D341Med (cell line): ENCODE data around the gene LRRK1.

Experiments
- DNase-seq: peaks from one replicate; pipeline ENCODE4 v3.0.0; 2012; ENCODE audit warnings: low spot score

LRRK1 gene

DNA sequence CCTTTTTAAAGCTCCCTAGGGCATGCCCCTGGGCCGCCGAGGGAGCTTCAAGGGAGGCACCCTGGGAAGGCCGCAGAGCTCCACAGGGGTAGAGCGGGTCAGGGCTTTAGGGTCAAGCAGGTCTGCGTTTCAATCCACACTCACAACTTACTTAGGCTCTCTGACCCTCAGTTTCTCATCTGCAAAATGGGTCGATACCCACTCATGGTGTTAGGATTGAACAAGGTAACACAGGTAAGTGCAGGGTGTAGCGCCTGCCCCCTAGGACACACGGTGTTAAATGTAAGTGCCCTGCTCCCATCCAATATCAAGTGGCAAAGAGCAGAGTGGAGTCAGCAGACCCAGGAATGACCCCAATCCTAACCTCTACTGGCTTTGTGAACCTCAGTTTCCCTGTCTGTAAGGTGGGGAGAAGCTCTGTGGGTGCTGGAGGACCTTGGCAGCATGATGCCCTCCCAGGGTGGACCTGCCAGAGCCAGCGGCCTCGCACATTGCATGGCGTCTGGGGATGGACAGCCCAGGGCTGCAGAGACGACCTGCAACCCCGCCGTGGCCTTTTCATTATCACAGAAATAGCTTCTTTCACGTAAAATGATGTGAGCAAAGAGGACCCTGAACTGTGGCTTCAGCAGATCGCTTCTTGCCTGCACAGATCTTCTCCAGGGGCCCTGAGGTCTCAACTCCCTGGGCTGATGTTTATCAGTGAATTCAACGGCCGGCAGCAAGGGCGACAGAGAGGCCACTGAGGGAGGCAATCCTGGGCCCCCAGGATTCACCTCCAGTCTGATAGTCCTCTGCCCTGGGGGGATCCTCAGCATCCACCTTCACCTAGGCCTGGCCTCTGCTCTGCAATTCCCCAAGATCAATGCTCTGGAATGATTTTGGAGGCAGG is 194.2 kb downstream of the LRRK1 start:
- DNase-seq: no peak

DNA sequence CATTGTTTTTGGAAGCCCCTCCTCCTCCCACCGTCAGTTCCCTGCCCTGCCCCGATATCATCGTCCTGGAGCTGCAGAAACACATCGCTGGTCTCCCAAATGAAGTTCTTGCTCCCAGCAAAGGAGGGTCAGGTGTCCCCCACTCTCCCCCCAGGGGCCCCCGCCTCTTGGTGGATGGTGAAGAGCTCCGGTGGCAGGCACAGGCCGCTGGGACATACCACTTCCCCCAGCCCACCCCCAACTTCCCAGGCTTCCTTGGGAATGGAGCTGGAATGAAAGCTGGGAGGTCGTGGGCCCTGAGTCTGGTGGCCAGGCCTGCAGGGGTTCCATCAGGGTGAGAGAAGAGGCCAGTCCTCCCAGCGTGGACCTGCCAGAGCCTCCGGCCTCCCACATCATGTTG is 195.0 kb downstream of the LRRK1 start:
- no peak for DNase-seq

DNA sequence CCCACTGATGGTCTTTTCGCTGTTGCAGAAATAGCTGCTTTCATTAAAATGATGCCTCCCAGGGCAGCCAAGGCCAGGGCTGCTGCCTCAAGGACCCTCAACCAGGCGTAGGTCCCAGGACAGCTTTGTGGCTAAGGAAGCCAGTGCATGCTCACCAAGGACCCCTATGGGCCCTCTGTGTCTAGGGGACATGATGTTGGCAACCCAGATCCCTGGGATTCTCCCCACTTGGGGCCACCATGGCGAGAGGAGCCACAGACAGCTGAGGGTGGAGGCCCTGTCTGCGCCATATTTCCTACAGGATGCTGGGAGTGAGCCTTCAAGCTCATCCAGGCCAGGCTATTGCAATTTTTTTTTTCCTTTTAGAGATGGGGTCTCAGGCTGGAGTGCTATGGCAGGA is 195.5 kb downstream of the LRRK1 start:
- DNase-seq: no peak

DNA sequence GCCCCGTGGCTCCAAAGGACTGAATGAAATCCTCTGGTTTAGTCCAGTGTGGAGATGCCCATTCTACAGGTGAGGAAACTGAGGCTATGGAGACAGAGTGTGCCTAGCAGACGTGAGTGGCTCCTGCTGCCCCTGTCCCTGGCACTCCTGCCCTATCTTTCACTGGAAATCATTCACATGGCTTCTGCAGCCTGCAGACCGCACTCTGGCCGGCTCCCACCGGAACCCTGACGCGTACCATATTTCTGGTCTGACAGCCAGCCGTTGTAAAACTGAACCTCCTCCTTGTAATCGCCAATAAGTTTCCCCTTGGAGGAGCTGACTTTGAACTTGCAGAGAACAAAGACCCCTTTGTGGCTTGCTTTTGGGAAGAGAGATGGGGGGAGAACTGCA is 196.2 kb downstream of the LRRK1 start:
- DNase-seq: no peak

DNA sequence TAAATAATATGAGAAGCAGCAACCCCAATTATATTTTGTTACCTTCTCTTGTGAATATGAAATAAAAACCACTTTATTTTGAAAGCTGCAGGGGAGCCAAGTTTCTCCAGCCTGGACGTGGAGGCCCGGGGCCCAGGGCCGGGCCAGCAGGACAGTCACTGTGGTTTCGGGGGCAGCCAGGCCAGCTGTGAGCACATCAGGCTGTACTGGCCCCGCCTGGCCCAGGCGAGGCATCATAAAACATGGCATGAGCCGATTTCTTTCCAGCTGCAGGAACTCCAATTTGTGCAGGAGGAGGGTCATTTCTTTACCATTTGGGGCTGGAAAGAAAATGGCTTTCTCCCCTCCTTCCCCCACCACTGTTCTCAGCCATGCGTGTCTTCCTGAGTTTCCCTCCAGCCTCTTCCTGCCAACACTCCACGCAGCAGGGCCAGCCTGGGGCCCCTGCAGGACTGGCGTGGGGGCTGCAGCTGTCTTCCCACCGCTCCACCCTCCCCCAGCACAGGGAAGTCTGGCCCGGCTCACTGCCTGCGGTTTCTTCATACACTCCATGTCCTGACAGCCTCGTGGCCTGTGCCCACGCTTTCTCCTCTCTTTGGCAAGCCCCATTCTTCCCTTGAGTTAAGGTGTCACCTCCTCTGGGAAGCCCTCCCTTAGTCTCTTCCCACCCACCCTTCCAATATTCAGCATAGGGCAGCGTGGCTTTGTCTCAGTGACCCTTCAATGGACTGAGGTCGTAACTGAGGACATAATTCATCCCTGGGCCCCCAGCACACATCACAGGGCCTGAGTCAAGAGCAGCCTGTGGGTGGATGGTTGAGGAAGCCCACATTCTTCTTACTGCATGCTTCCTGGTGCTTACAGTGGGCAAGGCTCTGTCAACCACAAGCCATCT is 196.9 kb downstream of the LRRK1 start:
- no peak for DNase-seq

DNA sequence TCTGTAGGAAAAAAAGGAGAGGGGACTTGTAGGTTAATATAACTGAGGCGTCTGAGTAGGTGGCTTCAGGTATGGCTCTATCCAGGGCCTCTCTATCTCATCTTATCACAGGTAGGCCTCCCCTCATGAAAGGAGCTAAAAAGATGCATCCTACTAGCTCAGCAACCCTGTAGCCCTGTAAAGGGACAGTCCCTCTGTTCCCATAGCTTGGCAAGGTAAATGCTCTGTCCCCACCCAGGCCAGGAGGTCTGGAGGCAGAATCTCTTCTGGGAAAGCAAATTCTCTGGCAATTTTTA is 197.5 kb downstream of the LRRK1 start:
- no peak for DNase-seq

DNA sequence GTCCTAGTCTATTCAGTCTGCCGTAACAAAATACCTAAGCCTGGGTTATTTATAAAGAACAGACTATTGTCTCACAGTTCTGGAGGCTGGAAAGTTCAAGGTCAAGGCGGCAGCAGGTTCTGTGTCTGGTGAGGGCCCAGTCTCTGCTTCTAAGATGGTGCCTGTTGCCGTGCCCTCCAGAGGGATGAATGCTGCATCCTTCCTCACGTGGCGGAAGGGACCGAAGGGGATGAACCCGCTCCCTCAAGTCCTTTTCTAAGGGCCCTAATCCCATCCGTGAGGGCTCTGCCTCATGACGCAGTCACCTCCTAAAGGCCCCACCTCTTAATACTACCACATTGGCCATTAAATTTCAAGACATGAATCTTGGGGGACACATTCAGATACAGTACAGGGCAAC is 199.0 kb downstream of the LRRK1 start:
- no peak for DNase-seq

DNA sequence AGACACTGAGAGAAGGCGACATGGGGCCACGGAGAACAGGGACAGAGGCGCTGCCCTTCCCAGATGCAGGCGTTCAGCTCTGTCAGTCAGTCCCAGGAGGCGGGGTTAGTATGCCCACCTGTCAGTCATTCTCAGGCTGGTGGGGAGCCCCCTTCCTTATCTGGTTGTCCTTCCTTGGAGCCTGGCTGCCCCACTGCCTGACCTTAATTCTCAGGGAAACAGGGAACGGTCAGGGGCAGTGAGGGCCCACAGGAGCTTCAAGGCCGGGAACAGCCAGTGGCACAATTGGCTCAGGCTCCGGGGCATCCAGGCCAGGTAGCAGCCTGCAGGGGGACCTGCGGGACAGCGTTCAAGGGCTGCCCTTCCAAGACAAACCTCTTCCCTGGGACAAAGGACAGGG is 199.5 kb downstream of the LRRK1 start:
- no peak for DNase-seq

DNA sequence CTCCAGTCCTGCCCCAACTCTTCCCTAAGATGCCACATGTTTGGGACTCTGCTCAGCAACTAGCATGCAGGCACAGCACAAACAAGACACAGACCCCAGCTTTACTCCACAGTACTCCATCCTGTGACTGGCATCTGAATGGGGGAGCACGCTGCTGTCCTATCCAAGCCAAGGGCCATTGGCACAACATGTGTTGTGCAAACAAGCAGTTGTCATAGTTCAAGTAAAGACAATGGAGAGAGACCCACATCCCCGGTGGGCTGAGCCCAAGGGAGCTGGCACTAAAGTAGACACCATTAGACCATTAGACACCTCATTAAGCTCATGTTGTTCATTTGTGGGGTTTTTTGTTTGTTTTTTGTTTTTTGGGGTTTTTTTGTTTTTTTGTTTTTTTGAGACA is 200.0 kb downstream of the LRRK1 start:
- no peak for DNase-seq
